ENCODE data around the gene PER1.

- TF ChIP-seq CTCF (IDR thresholded peaks at IDR 0.05; ENCODE audit: insufficient read depth, low read length, poor library complexity, severe bottlenecking) = no peak
- no peak for TF ChIP-seq EZH2phosphoT487 (conservative IDR thresholded peaks at IDR 0.05; ENCODE audit: low read length)
Observed at GRCh38 chr17:8133941-8134340, 18.3 kb downstream of the PER1 start.
